ENCODE measurements around the gene FASN. TPM values are rescaled to one million over a fixed set of nuclear protein-coding genes. Genes with fewer than 3 reads are reported as not detected.

FASN gene
- total and polyA plus RNA-seq, 2 of the 13 experiments (the other 11 are each of a cell fraction or from before 2014, with no cell fraction given), result 51.7 to 101 TPM

- TF ChIP-seq, protein P1, sequence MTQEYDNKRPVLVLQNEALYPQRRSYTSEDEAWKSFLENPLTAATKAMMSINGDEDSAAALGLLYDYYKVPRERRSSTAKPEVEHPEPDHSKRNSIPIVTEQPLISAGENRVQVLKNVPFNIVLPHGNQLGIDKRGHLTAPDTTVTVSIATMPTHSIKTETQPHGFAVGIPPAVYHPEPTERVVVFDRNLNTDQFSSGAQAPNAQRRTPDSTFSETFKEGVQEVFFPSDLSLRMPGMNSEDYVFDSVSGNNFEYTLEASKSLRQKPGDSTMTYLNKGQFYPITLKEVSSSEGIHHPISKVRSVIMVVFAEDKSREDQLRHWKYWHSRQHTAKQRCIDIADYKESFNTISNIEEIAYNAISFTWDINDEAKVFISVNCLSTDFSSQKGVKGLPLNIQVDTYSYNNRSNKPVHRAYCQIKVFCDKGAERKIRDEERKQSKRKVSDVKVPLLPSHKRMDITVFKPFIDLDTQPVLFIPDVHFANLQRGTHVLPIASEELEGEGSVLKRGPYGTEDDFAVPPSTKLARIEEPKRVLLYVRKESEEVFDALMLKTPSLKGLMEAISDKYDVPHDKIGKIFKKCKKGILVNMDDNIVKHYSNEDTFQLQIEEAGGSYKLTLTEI (CRISPR knock-in tag; conservative IDR thresholded peaks at IDR 0.05), result no peak
- TF ChIP-seq STAG1 (CRISPR knock-in tag; IDR thresholded peaks at IDR 0.05) (no peak; the same call in 1 of the 2 replicates), JUND (CRISPR knock-in tag; IDR thresholded peaks at IDR 0.05) (no peak), BORCS8-MEF2B (CRISPR knock-in tag; IDR thresholded peaks at IDR 0.05) (peak; percentile 89), MTA3 (CRISPR knock-in tag; IDR thresholded peaks at IDR 0.05) (no peak), ZMAT3 (CRISPR knock-in tag; conservative IDR thresholded peaks at IDR 0.05) (no peak), ZEB1 (IDR thresholded peaks at IDR 0.05; ENCODE audit: insufficient replicate concordance, low read depth) (no peak), CBFB (CRISPR knock-in tag; IDR thresholded peaks at IDR 0.05) (peak; percentile 81), ZNF331 (CRISPR knock-in tag; IDR thresholded peaks at IDR 0.05) (peak; percentile 76), ZNF691 (CRISPR knock-in tag; IDR thresholded peaks at IDR 0.05; ENCODE audit: borderline replicate concordance, low read depth) (peak; percentile 96), SRSF9 (IDR thresholded peaks at IDR 0.05; ENCODE audit: borderline replicate concordance, insufficient read depth, low read depth, low read length, poor library complexity, severe bottlenecking) (no peak), THAP11 (CRISPR knock-in tag; IDR thresholded peaks at IDR 0.05) (peak; percentile 80), SAFB2 (CRISPR knock-in tag; IDR thresholded peaks at IDR 0.05; ENCODE audit: borderline replicate concordance, low read depth) (no peak; the same call in 1 of the 2 replicates), ZNF546 (CRISPR knock-in tag; conservative IDR thresholded peaks at IDR 0.05) (no peak), ISL2 (CRISPR knock-in tag; IDR thresholded peaks at IDR 0.05) (no peak), ZSCAN30 (CRISPR knock-in tag; IDR thresholded peaks at IDR 0.05) (no peak), ZC3H13 (CRISPR knock-in tag; IDR thresholded peaks at IDR 0.05) (peak; percentile 69; the same call in 1 of the 2 replicates)
- TF ChIP-seq, protein P2, sequence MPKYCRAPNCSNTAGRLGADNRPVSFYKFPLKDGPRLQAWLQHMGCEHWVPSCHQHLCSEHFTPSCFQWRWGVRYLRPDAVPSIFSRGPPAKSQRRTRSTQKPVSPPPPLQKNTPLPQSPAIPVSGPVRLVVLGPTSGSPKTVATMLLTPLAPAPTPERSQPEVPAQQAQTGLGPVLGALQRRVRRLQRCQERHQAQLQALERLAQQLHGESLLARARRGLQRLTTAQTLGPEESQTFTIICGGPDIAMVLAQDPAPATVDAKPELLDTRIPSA (CRISPR knock-in tag; IDR thresholded peaks at IDR 0.05; ENCODE audit: borderline replicate concordance), result 0 out of 2 replicates have a peak, but pooled peaks have one; percentile 86
- TF ChIP-seq, protein P3, sequence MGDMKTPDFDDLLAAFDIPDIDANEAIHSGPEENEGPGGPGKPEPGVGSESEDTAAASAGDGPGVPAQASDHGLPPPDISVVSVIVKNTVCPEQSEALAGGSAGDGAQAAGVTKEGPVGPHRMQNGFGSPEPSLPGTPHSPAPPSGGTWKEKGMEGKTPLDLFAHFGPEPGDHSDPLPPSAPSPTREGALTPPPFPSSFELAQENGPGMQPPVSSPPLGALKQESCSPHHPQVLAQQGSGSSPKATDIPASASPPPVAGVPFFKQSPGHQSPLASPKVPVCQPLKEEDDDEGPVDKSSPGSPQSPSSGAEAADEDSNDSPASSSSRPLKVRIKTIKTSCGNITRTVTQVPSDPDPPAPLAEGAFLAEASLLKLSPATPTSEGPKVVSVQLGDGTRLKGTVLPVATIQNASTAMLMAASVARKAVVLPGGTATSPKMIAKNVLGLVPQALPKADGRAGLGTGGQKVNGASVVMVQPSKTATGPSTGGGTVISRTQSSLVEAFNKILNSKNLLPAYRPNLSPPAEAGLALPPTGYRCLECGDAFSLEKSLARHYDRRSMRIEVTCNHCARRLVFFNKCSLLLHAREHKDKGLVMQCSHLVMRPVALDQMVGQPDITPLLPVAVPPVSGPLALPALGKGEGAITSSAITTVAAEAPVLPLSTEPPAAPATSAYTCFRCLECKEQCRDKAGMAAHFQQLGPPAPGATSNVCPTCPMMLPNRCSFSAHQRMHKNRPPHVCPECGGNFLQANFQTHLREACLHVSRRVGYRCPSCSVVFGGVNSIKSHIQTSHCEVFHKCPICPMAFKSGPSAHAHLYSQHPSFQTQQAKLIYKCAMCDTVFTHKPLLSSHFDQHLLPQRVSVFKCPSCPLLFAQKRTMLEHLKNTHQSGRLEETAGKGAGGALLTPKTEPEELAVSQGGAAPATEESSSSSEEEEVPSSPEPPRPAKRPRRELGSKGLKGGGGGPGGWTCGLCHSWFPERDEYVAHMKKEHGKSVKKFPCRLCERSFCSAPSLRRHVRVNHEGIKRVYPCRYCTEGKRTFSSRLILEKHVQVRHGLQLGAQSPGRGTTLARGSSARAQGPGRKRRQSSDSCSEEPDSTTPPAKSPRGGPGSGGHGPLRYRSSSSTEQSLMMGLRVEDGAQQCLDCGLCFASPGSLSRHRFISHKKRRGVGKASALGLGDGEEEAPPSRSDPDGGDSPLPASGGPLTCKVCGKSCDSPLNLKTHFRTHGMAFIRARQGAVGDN (CRISPR knock-in tag; IDR thresholded peaks at IDR 0.05), result peak; percentile 96
- TF ChIP-seq, protein P4, sequence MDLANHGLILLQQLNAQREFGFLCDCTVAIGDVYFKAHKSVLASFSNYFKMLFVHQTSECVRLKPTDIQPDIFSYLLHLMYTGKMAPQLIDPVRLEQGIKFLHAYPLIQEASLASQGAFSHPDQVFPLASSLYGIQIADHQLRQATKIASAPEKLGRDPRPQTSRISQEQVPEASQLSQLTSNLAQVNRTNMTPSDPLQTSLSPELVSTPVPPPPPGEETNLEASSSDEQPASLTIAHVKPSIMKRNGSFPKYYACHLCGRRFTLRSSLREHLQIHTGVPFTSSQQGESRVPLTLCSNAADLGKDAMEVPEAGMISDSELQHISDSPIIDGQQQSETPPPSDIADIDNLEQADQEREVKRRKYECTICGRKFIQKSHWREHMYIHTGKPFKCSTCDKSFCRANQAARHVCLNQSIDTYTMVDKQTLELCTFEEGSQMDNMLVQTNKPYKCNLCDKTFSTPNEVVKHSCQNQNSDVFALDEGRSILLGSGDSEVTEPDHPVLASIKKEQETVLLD (CRISPR knock-in tag; IDR thresholded peaks at IDR 0.05; ENCODE audit: low read depth), result peak; percentile 70; the same call in 1 of the 2 replicates
Measured at GRCh38 chr17:82101767-82102679, 4.0 kb upstream of the FASN start (continued).

Data from HepG2 (cell line).